Psoas muscle (tissue), 8 donors: Measurements from ENCODE around the gene EFHC1. TPM values are rescaled to one million over a fixed set of nuclear protein-coding genes. Genes with fewer than 3 reads are reported as not detected.

ENCODE experiments used
- ATAC-seq, 4 donors: fragments of 200-7000 bp; cut with Tn5 transposase; one replicate each; pipeline ENCODE4 v1.9.1; 2020; ENCODE audit warnings: moderate library complexity in 3 of 4, mild to moderate bottlenecking in 2 of 4
- DNase-seq, 2 donors: peaks; one replicate each; pipeline ENCODE4 v3.0.0-alpha.2; 2020
- H3K27ac ChIP-seq: fragments of 200-600 bp; one replicate; pipeline ENCODE4 v1.8.0; 2022
- H3K27me3 ChIP-seq, 3 donors: fragments of 200-600 bp in 1 of 3; one replicate each; pipeline versions ENCODE4 v1.6.1 to v1.8.0; 2013 to 2022; ENCODE audit warnings: low read length in 2 of 3, mild to moderate bottlenecking in 2 of 3, moderate library complexity in 1 of 3; ENCODE audit not compliant: insufficient read depth in 3 of 3
- H3K36me3 ChIP-seq, 2 donors: fragments of 200-600 bp in 1 of 2; one replicate each; pipeline versions ENCODE4 v1.6.1 to v1.8.0; 2013 to 2022; ENCODE audit warnings: low read depth in 1 of 2, mild to moderate bottlenecking in 1 of 2, moderate library complexity in 1 of 2; ENCODE audit not compliant: insufficient read depth in 1 of 2
- H3K4me1 ChIP-seq: fragments of 200-600 bp; one replicate; pipeline ENCODE4 v1.8.0; 2022
- H3K4me3 ChIP-seq: fragments of 200-600 bp; one replicate; pipeline ENCODE4 v1.8.0; 2022; ENCODE audit warnings: mild to moderate bottlenecking
- H3K9me3 ChIP-seq: fragments of 200-600 bp; one replicate; pipeline ENCODE4 v1.8.0; 2022
- WGBS, 3 donors: extraction: QIAGEN DNeasy Blood & Tissue Kit; methylation state at CpG; one replicate each; pipeline versions ENCODE4 v1.1.6 to v1.1.7; 2013; 5-methylcytosine and 5-hydroxymethylcytosine counted together
- intact Hi-C, 2 donors: fragments of 100-400 bp; cut with DNase I; formaldehyde crosslinking; loops; one replicate each; pipeline versions ENCODE4 v1.11.0 to v1.14.2; 2022
- long read RNA-seq, 2 donors: library from polyadenylated mRNA; unstranded; transcript quantifications; one replicate each; pipeline ENCODE4 v2.0.0, GENCODE V29; 2021
- polyA plus RNA-seq, 3 donors: library from polyadenylated mRNA; stranded (reverse); fragments of 200-250 nt; gene quantifications; one replicate each; pipeline ENCODE4 v1.2.3, GENCODE V29; 2013
- total RNA-seq, 4 donors: library from RNA; stranded (reverse); fragmentation: NEBNext Ultra II Directional in 2 of 4; extraction: Animal tissue kit (Norgen Biotek cat#: 25700) in 2 of 4; gene quantifications; one replicate each; pipeline versions ENCODE4 v1.2.1 to v1.2.4, GENCODE V29; 2021 to 2023
- TF ChIP-seq, protein P1 (sequence below): fragments of 200-600 bp; IDR thresholded peaks from one replicate; pipeline ENCODE4 v1.8.0; 2022; ENCODE audit warnings: antibody characterized with exemption
- donor health status: healthy with polysubstance abuse.
- donor health status: DM: no; HTN: no; CAD: no; lungs with moderate emphysema.
- donor health status: Bipolar disorder and iron deficiency.
- donor health status: healthy.
- donor health status: DM: yes; HTN: yes; CAD: no.
- donor health status: DM: no; HTN: no; CAD: no.
- donor health status: DM: no; HTN: no; CAD: no.
- donor health status: DM: yes; HTN: yes; CAD: no.

Gene EFHC1, protein sequence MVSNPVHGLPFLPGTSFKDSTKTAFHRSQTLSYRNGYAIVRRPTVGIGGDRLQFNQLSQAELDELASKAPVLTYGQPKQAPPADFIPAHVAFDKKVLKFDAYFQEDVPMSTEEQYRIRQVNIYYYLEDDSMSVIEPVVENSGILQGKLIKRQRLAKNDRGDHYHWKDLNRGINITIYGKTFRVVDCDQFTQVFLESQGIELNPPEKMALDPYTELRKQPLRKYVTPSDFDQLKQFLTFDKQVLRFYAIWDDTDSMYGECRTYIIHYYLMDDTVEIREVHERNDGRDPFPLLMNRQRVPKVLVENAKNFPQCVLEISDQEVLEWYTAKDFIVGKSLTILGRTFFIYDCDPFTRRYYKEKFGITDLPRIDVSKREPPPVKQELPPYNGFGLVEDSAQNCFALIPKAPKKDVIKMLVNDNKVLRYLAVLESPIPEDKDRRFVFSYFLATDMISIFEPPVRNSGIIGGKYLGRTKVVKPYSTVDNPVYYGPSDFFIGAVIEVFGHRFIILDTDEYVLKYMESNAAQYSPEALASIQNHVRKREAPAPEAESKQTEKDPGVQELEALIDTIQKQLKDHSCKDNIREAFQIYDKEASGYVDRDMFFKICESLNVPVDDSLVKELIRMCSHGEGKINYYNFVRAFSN
- total RNA-seq (1 to 10 TPM; 1.5 to 2.1 (median 1.7) TPM), polyA plus RNA-seq (1 to 10 TPM; 2.0 to 3.9 (median 3.0) TPM)
- long read RNA-seq, donor 1, result 0 reads
- long read RNA-seq, donor 2, full-length matches to known transcripts, result 1 of 4 reads
- long read RNA-seq, donor 2, partial matches to known transcripts, result 1 of 4 reads
- long read RNA-seq, donor 2, other reads (novel, unspliced or antisense), result 2 of 4 reads

DNA sequence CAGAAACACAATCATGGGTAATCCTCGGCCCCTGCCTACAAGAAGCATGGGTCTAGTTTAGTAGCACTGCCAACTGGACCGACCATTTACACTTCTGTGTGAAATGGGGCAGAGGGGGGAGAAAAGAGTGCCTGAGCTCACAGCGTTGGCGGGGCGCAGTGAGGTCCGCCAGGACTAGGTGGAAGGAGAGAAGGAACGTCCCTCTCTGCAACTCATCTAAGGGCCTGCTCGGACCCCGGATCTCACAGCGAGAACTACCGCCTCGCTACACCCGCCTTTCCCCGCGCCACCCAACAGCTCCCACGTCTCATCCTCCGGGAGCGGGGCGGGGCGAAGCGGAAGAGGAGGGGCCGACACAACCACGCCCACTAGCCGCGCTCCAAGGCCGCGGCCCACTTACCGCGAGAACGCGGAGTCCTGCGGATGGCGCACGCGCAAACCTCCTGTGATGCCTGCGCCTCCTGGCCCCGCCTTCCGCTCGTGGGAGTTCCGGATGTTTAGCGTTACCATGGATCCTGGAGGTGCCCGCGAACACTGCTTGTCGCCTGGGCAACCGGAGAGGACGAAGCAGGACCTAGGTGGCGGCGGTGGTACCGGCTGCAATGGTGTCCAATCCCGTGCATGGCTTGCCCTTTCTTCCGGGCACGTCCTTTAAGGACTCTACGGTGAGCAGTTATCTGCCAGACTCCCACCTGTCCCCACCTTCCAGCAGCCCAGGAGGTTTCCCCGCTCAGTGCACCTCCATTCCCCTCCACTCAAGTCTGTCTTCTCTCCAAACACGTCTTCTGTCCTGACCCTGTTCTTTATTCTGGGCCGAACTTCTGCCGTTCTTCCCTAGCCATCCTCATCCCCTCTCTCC, at the start of gene EFHC1:
Gene EFHC1 (plus strand): TSS at position 534 of the 859 bp plus-strand sequence. CDS start 69 bp downstream, at position 603.
- H3K4me1 ChIP-seq, result no peaks in the 10 kb centered on the region
- WGBS, 3 donors, result 0% methylated on average over 49 to 57 of the region's 57 CpGs

DNA sequence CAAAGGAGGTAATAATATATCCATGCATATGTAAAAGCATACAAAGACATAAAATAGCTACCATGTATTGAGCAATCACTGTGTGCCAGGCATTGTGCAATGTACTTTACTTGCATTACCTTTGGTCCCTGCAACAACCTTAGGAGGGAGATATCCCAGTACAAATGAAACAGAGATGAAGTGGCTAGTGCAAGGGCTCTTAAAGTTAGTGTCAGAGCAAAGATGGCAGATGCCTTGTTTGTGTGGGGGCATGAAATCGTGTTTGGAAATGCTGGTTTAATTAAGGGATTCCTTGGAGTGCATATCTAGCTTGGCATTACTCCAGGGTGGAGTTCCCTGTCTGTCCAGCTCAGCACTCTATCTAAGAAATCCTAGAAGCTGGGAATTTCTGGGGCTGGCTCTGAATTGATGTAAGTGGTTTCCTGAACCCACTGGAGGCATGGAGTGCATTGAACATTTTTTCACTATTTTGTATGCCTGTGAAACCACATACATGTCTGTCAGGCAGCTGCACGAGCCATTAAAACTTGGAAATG, 48.4 kb upstream of the EFHC1 start:
- DNase-seq, result no peak
- TF ChIP-seq, protein P1, sequence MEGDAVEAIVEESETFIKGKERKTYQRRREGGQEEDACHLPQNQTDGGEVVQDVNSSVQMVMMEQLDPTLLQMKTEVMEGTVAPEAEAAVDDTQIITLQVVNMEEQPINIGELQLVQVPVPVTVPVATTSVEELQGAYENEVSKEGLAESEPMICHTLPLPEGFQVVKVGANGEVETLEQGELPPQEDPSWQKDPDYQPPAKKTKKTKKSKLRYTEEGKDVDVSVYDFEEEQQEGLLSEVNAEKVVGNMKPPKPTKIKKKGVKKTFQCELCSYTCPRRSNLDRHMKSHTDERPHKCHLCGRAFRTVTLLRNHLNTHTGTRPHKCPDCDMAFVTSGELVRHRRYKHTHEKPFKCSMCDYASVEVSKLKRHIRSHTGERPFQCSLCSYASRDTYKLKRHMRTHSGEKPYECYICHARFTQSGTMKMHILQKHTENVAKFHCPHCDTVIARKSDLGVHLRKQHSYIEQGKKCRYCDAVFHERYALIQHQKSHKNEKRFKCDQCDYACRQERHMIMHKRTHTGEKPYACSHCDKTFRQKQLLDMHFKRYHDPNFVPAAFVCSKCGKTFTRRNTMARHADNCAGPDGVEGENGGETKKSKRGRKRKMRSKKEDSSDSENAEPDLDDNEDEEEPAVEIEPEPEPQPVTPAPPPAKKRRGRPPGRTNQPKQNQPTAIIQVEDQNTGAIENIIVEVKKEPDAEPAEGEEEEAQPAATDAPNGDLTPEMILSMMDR, result no peak
- H3K4me1 ChIP-seq, result no peaks in the 10 kb centered on the region
- H3K9me3 ChIP-seq, result no peaks in the 10 kb centered on the region
- intact Hi-C loops, result no loop called here
- ATAC-seq, result no peak
- WGBS, 3 donors, result 15 to 26% (median 24%) methylated on average over 2 of the region's 2 CpGs
- no peak overlapping the region for H3K4me3 ChIP-seq
- H3K27me3 ChIP-seq, result peaks cover 0 to 5% (median 0%) of the 10 kb centered on the region in 3 donors
- no peaks in the 10 kb centered on the region for H3K36me3 ChIP-seq
- H3K27ac ChIP-seq, result no peak overlapping the region

More for the DNA sequence above, at the start of gene EFHC1:
- peak within 1 kb of the TSS; percentile 84 for H3K4me3 ChIP-seq
- no peaks in the 10 kb centered on the region for H3K36me3 ChIP-seq
- DNase-seq (peak; percentile 98 to 99), ATAC-seq (peak; percentile 99)
- H3K27ac ChIP-seq, result peak within 1 kb of the TSS; percentile 76
- no peaks in the 10 kb centered on the region for H3K27me3 ChIP-seq
- H3K9me3 ChIP-seq, result no peaks in the 10 kb centered on the region
- TF ChIP-seq, protein P1, result no peak
- intact Hi-C loops, result loop anchor here (1.0 to 10.0 kb wide), 5 partner anchors 79 to 575 kb away; partner anchors contain the start of genes TRAM2 (in 2 of the 2) and GSTA4 (in 1 of the 2)

DNA sequence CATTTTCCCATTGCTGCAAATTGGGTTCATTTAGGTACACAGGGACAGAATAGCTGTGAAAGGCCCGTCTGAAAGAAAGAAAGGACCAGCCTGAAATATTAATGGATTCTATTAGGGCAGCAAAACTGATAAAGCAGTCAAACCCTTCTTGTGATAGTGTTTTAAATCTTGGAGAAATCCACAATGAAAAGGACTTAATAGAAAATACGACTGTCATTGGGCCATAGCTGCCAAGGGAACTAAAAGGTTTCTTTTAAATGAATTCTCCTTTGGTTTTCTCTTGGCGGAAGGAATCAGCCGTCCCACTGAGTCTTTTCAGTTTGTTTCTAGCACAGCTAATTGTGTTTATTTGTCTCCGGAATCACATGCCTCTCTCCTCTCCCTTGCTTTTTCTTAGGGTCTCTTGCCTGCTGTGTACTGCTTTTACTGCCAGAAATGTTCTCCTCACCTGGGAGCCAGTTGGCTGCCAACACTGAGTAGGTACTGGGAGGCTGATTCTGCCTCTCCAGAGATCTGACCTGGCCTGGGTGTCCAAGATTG, 46.9 kb upstream of the EFHC1 start:
- no peak for ATAC-seq

More for the DNA sequence above, 46.9 kb upstream of the EFHC1 start:
- Histone ChIP-seq H3K27ac (no peak overlapping the region), H3K36me3 (no peaks in the 10 kb centered on the region), H3K9me3 (no peaks in the 10 kb centered on the region), H3K4me3 (no peak overlapping the region), H3K27me3 (peaks cover 0 to 3% (median 0%) of the 10 kb centered on the region in 3 donors), H3K4me1 (no peaks in the 10 kb centered on the region)
- TF ChIP-seq, protein P1, result no peak
- DNase-seq, result no peak
- 90 to 96% (median 94%) methylated on average over 5 of the region's 5 CpGs for WGBS, 3 donors
- intact Hi-C loops, result no loop called here
